Suprapubic skin (tissue), 4 donors: ENCODE measurements around the gene JAZF1.

Experiments used
- EP300 ChIP-seq: sonication (generic); formaldehyde crosslinking; IDR thresholded peaks from one replicate; pipeline ENCODE4 v1.6.1; 2017; ENCODE audit warnings: antibody characterized with exemption
- POLR2A ChIP-seq, 2 donors: fragments of 450-650 bp; IDR thresholded peaks; one replicate each; pipeline ENCODE4 v1.6.1; 2017; ENCODE audit warnings: antibody characterized with exemption in 2 of 2, mild to moderate bottlenecking in 2 of 2, moderate library complexity in 2 of 2
- POLR2AphosphoS5 ChIP-seq, 3 donors: sonication (generic); formaldehyde crosslinking; IDR thresholded peaks; one replicate each; pipeline ENCODE4 v1.6.1; 2017; ENCODE audit warnings: antibody characterized with exemption in 3 of 3
- TF ChIP-seq, protein P1 (sequence below), 2 donors: fragments of 200-600 bp in 1 of 2; fragments of 450-650 bp in 1 of 2; sonication (generic) in 1 of 2; IDR thresholded peaks; one replicate each; pipeline ENCODE4 v1.5.1; 2016 to 2019; ENCODE audit warnings: antibody characterized with exemption in 2 of 2, mild to moderate bottlenecking in 1 of 2, moderate library complexity in 1 of 2

DNA sequence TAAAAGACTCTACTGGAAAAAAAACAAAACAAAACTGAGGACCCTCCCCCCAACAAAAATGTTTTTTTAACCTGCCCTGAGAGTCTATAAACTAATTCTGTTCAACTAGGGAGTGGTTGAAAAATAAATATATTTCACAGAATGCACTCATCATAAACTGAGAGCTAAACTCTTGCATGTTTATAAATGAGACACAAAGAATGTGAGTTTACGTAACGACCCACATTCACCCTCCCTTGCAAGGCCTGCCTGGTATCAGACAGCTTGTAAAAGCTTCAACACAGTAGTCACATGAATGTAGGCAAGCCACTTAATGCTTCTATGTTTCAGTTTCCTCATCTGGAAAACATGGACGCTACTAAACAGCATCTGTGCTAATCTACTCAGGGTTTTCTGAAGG is 50.3 kb downstream of the JAZF1 start:
- TF ChIP-seq, protein P1, sequence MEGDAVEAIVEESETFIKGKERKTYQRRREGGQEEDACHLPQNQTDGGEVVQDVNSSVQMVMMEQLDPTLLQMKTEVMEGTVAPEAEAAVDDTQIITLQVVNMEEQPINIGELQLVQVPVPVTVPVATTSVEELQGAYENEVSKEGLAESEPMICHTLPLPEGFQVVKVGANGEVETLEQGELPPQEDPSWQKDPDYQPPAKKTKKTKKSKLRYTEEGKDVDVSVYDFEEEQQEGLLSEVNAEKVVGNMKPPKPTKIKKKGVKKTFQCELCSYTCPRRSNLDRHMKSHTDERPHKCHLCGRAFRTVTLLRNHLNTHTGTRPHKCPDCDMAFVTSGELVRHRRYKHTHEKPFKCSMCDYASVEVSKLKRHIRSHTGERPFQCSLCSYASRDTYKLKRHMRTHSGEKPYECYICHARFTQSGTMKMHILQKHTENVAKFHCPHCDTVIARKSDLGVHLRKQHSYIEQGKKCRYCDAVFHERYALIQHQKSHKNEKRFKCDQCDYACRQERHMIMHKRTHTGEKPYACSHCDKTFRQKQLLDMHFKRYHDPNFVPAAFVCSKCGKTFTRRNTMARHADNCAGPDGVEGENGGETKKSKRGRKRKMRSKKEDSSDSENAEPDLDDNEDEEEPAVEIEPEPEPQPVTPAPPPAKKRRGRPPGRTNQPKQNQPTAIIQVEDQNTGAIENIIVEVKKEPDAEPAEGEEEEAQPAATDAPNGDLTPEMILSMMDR (IDR thresholded peaks at IDR 0.05), result no peak
- no peak for TF ChIP-seq POLR2A (IDR thresholded peaks at IDR 0.05)
- no peak for TF ChIP-seq EP300
- TF ChIP-seq POLR2AphosphoS5 (IDR thresholded peaks at IDR 0.05), result no peak
